ENCODE measurements around the gene ARRB1. TPM values are rescaled to one million over a fixed set of nuclear protein-coding genes. Genes with fewer than 3 reads are reported as not detected.

The ARRB1 gene
- polyA plus RNA-seq, 1 of the 3 experiments (the other 2 are of a cell fraction): 7.0 TPM

- peaks cover 0 to 2% of the 10 kb centered on the region in 2 experiments; a peak in 1 of 4 replicates for H3K4me1 ChIP-seq (ENCODE audit: control insufficient read depth in 1 of 2, insufficient read depth in 2 of 2, low read depth in 1 of 2, low read length in 1 of 2)
- CTCF ChIA-PET: interaction anchor here (0.7 to 17.5 kb wide), 6 partner anchors 12 to 95 kb away, joined by 3 to 1115 read pairs (median 26); partner anchors contain the start of gene SLCO2B1
- H2AFZ ChIP-seq (ENCODE audit: low read depth): no peak overlapping the region
- 47% methylated on average over 8 of the region's 8 CpGs for WGBS (ENCODE audit: low lambda C conversion rate)
- no peak for DNase-seq
- H3K4me3 ChIP-seq (ENCODE audit: low read depth in 2 of 2, low read length in 1 of 2): no peak overlapping the region
- no peaks in the 10 kb centered on the region for H3K9me2 ChIP-seq
- no peaks in the 10 kb centered on the region for H3K79me2 ChIP-seq (ENCODE audit: insufficient read depth)
- no peaks in the 10 kb centered on the region for H3K36me3 ChIP-seq (replicated peaks in 1 of 2; ENCODE audit: control insufficient read depth in 1 of 2, insufficient read depth in 2 of 2, low read length in 1 of 2)
- no peaks in the 10 kb centered on the region for H4K20me1 ChIP-seq (ENCODE audit: insufficient read depth)
- POLR2A ChIA-PET: no interaction called here
- H3K9me3 ChIP-seq: no peaks in the 10 kb centered on the region
- no peaks in the 10 kb centered on the region for H3F3A ChIP-seq (replicated peaks; ENCODE audit: insufficient read depth)
- peaks cover 7% of the 10 kb centered on the region for H3K27me3 ChIP-seq (ENCODE audit: insufficient read depth)
- no peak for TF ChIP-seq MXI1 (IDR thresholded peaks at IDR 0.05; ENCODE audit: low read depth, low read length)
- no peak for TF ChIP-seq USF1 (IDR thresholded peaks at IDR 0.05; ENCODE audit: borderline replicate concordance, low read depth)
- no peak for TF ChIP-seq TEAD4 (IDR thresholded peaks at IDR 0.05; ENCODE audit: borderline replicate concordance, insufficient read depth)
- TF ChIP-seq NFIC (IDR thresholded peaks at IDR 0.05; ENCODE audit: borderline replicate concordance): no peak
- no peak for TF ChIP-seq SIN3A (IDR thresholded peaks at IDR 0.05; ENCODE audit: borderline replicate concordance, low read depth, low read length)
- no peak for TF ChIP-seq RAD21 (IDR thresholded peaks at IDR 0.05; ENCODE audit: low read length)
- no peak for TF ChIP-seq TCF12 (IDR thresholded peaks at IDR 0.05)
- TF ChIP-seq SMC3 (IDR thresholded peaks at IDR 0.05; ENCODE audit: low read depth, low read length): no peak
- no peak for TF ChIP-seq EP300 (IDR thresholded peaks at IDR 0.05; ENCODE audit: borderline replicate concordance in 1 of 2, low read depth in 1 of 2, low read length in 1 of 2)
- TF ChIP-seq FOSL2 (IDR thresholded peaks at IDR 0.05; ENCODE audit: borderline replicate concordance, low read depth): no peak
- TF ChIP-seq CTCF (IDR thresholded peaks at IDR 0.05): no peak
- TF ChIP-seq PBX3 (IDR thresholded peaks at IDR 0.05): no peak
- no peak for TF ChIP-seq NRF1 (IDR thresholded peaks at IDR 0.05; ENCODE audit: low read depth, low read length)
- no peak for TF ChIP-seq RCOR1 (IDR thresholded peaks at IDR 0.05; ENCODE audit: low read length)
- no peak for TF ChIP-seq REST (IDR thresholded peaks at IDR 0.05; ENCODE audit: low read depth, low read length)
- TF ChIP-seq ELF1 (IDR thresholded peaks at IDR 0.05): no peak
- no peak for TF ChIP-seq FOXJ3 (CRISPR knock-in tag; IDR thresholded peaks at IDR 0.05)
- TF ChIP-seq ZBTB33 (IDR thresholded peaks at IDR 0.05; ENCODE audit: borderline replicate concordance, low read depth): no peak
- no peak overlapping the region for H3K27ac ChIP-seq (ENCODE audit: low read depth in 2 of 2, low read length in 1 of 2)
- H3K9ac ChIP-seq: no peak overlapping the region
- H3K4me2 ChIP-seq: no peak overlapping the region
These were observed 115.4 kb downstream of the ARRB1 start for GRCh38 chr11:75236062-75236461.

All from SK-N-SH (cell line).